NCI-H748 treated with DMSO at 0.1 percent for 48 hours (cell line): ENCODE data around the gene TBX21.
A peak's percentile ranks its signal among the peaks of the same experiment; 100 is the strongest.

Source experiments
- DNase-seq: peaks from one replicate; lab custom pipeline; 2025; lab: John Stamatoyannopoulos, UW

The TBX21 gene

GRCh38 chr17:47774987-47775580 lies 42.0 kb downstream of the TBX21 start:
- DNase-seq, result no peak

DNA sequence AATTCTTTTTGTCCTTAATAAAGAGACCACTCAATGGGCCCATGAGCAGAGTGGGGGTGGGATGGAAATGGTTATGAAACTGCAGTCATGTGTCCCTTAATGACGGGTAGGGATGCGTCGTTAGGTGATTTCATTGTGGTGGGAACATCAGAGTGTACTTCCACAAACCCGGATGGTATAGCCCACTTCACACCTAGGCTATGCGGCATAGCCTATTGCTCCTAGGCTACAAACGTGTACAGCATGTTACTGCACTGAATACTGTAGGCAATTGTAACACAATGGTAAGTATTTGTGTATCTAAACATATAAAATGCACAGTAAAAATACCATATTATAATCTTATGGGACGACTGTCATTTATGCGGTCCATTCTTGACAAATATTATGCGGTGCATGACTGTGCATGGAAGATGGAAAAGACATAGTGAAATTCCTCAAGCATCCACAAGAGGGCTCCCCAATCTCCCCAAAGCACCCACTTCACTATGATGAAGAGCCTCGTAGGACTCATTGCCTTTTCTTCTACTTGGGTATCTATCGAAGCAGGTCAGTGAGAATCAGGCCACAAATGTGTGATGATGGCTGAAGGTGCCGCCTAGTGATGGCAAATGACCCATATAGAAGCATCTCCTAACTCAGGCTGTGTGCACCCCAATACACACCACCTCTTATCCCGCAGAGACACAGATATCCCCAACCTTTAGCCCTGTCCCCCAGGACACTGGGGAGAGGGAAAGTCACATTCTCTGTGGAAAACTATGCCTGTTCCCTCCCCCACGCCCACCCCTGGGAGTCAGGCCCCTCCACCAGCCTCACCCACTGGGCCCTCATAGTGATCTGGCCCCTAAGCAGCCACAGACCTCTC lies 43.5 kb downstream of the TBX21 start:
- peak; percentile 29 for DNase-seq

DNA sequence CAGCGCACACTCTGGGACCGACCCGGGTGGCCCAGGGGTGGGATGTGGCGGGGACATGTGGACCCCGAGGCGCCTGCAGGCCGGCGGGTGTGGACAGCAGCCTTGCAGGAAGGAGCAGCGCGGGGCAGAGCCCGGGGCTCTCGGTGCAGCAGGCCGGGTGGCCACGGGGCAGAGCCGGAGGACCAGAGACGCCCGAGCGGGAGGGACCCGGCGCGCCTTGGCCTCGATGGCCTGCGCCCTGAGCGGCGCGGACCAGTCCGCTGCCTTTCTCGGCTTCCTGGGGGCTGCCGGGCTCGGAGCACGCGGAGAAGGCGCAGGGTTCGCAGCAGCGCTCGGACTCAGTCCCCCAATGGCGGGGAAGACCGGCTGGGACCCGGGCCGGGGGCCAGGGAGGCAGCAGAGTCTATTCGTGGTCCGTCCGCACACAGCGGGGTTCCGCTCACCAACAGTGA lies 45.2 kb downstream of the TBX21 start:
- no peak for DNase-seq

DNA sequence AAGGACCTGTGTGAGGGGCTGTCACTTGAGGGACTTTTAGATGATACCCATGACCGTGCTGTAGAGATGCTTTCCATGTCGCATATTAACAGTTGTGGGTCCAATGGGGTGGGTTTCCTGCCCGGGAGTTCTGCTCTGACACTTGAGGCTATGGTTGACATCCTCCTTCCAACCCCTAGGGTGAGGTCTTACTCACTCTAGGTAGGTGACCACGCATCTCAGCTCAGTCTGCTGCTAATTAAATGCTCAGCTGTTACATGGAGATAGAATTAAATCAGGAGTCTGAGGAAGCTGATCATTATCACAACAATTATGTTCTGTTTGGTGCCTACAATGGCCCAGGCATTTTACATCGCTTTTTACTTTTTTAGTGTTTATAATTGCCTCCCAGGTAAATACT lies 48.4 kb downstream of the TBX21 start:
- DNase-seq, result no peak

GRCh38 chr17:47785538-47786123 lies 52.6 kb downstream of the TBX21 start:
- DNase-seq, result no peak

DNA sequence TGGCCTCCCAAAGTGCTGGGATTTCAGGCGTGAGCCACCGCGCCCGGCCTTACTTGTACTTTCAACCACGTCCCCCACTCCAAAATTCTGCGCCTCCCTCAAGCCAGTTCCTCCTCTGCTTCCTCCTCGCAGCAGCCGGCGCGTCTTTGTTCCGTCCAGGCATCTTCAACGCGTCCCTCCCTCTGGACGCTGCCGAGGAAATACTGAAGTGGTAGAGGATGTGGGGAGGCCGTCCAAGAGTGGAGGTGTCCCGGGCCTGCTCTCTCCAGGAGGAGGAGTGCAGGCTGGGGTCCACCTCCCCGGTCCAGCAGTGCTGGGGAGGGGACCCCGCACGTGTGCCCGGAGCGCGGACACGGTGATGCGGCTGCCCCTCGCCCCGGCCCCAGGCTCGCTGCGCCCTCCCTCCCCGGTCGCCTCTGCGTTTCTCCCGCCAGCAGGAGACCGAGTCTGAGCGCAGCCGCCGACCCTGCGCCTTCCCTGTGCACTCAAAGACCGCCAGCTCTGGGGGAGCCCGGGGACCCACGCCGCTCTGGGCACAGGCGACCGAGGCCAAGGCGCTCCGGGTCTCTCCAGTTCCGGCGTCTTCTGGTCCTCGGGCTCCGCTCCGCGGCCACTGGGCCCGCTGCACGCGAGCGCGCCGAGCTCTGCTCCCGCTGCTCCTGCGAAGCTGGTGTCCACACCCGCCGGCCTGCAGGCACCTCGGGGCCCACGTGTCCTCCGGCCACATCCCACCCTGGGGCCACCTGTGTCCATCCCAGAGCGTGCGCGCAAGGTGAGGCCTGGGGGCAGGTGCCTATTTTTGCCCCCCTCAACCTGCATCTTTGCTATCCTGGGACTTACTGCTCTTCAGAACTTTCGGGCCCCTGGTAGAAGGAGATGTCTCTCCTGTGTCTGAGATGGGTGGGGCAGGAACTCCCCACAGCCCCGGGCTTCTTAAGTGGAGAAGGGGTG lies 56.9 kb downstream of the TBX21 start:
- peak; percentile 43 for DNase-seq

- no peak for DNase-seq
Measured at GRCh38 chr17:47791025-47791424, 58.0 kb downstream of the TBX21 start.

- no peak for DNase-seq
Measured at GRCh38 chr17:47792457-47792856, 59.4 kb downstream of the TBX21 start.

DNA sequence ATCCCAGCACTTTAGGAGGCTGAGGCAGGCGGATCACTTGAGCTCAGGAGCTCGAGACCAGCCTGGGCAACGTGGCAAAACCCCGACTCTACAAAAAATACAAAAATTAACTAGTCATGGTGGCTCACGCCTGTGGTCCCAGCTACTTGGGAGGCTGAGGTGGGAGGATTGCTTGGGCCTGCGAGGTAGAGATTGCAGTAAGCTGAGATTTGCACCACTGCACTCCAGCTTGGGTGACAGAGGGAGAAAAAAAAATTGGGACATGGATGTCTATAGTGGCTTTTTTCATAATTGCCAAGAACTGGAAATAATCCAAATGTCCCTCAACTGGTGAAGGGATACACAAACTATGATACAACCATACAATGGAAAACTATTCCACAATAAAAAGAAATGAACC lies 59.9 kb downstream of the TBX21 start:
- DNase-seq, result no peak
